SHP77 (cell line): ENCODE data around the gene EIF3K.

ENCODE experiments used
- DNase-seq, 2 experiments: peaks; one replicate each; lab custom pipeline; 2025; lab: John Stamatoyannopoulos, UW

The EIF3K gene

DNA sequence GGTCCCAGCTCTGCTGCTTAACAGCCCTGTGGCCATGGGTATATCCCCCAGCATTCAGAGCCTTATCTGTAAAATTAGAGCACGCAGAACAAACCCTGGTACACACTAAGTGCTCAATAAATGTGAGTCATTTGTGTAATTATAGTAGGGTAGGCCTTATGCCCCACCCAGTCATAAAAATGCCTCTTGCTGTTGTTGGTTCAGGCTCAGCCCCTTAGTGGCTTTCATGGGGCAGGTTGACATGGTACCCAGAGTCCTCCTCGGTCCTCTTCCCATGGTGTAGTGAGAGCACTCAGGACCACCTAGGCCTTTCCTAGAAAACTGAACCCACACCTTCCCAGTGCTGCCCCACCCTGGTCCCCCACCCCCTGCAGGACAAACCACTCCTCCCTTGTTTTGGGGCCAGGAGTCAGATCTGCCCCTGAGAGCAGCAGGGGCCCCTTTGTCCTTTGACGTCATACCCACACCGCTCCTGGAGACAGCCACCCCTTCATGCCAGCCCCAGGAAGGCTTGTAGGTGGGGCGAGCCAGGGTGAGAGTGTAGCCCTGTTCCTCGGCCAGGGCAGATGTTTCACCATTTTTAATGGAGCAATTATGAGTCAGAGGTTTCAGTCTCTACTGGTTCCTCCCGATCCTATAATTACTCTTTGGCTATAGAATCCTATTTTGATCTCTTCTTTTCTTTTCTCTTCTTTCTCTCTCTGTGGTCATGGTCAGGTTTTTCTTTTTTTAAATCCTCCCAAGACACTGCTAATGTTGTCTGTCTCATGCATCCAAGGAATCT, 65.3 kb downstream of the EIF3K start:
- peak; percentile 81 to 87 for DNase-seq

GRCh38 chr19:38684862-38685665, 66.1 kb downstream of the EIF3K start:
- no peak for DNase-seq

- DNase-seq, result peak; percentile 14 to 66
Observed at GRCh38 chr19:38685666-38686529, 66.9 kb downstream of the EIF3K start.

DNA sequence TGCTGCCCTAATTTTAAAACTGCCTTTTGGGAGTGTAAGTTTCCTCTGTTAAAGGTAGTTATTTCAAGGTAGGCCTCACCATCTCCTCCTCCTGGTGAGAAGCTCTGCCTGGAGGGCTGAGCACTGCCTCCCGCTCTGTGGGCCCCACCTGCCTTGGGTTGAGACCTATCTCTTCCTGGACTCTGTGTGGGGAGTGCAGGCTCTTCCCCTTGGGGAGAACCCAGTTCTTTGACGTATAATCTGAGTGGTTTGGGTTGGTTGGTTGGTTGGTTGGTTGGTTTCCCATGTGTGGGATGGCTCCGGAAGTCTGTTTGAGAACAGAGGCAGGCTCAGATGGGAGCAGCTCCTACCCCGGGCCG, 67.5 kb downstream of the EIF3K start:
- no peak for DNase-seq
